Right lobe of liver (tissue), 6 donors: Measurements from ENCODE around the gene DERA. TPM values are rescaled to one million over a fixed set of nuclear protein-coding genes. Genes with fewer than 3 reads are reported as not detected.

ENCODE experiments used
- ATAC-seq, 4 donors: fragments of 200-7000 bp; cut with Tn5 transposase; one replicate each; pipeline ENCODE4 v1.9.1; 2020; ENCODE audit warnings: mild to moderate bottlenecking in 4 of 4, moderate library complexity in 4 of 4
- DNase-seq, 3 donors: peaks; one replicate each; pipeline ENCODE4 v3.0.0-alpha.2; 2020
- H3K27ac ChIP-seq, 3 donors: fragments of 200-600 bp; one replicate each; pipeline ENCODE4 v1.8.0; 2022
- H3K27me3 ChIP-seq, 2 donors: fragments of 200-600 bp; one replicate each; pipeline ENCODE4 v1.8.0; 2022
- H3K36me3 ChIP-seq, 4 donors: fragments of 200-600 bp; sonication (generic) in 1 of 4; one replicate each; pipeline versions ENCODE4 v1.5.1 to v1.8.0; 2017 to 2022; ENCODE audit warnings: control low read depth in 1 of 4
- H3K4me1 ChIP-seq, 4 donors: fragments of 200-600 bp; sonication (generic) in 1 of 4; one replicate each; pipeline versions ENCODE4 v1.5.1 to v1.8.0; 2017 to 2022; ENCODE audit warnings: control low read depth in 1 of 4
- H3K4me3 ChIP-seq, 3 donors: fragments of 200-600 bp; one replicate each; pipeline ENCODE4 v1.8.0; 2022
- H3K9me3 ChIP-seq, 4 donors: fragments of 200-600 bp; sonication (generic) in 1 of 4; one replicate each; pipeline versions ENCODE4 v1.5.1 to v1.8.0; 2017 to 2022; ENCODE audit warnings: control low read depth in 1 of 4
- CTCF ChIP-seq, 4 donors: fragments of 200-600 bp in 3 of 4; fragments of 450-650 bp in 1 of 4; IDR thresholded peaks; one replicate each; pipeline versions ENCODE4 v1.5.1 to v1.8.0; 2016 to 2022; ENCODE audit warnings: antibody characterized with exemption in 4 of 4, mild to moderate bottlenecking in 2 of 4
- POLR2A ChIP-seq: fragments of 450-650 bp; IDR thresholded peaks from one replicate; pipeline ENCODE4 v1.6.1; 2017; ENCODE audit warnings: antibody characterized with exemption, mild to moderate bottlenecking
- WGBS: methylation state at CpG from one replicate; pipeline ENCODE4 v1.1.6; 2018; ENCODE audit warnings: low coverage, low lambda C conversion rate; ENCODE audit not compliant: insufficient coverage; ENCODE audit errors: missing lambda C conversion rate; 5-methylcytosine and 5-hydroxymethylcytosine counted together
- intact Hi-C, 2 donors: fragments of 100-400 bp; cut with DNase I; formaldehyde crosslinking; loops; one replicate each; pipeline versions ENCODE4 v1.11.2 to v1.14.1; 2022
- total RNA-seq, 6 experiments: library from RNA; depleted of rRNA in 2 of 6; stranded (reverse); fragments of >200 nt in 2 of 6; fragmentation: NEBNext Ultra II Directional in 3 of 6; extraction: Animal tissue kit (Norgen Biotek cat#: 25700) in 3 of 6; gene quantifications; one replicate each; pipeline versions ENCODE4 v1.1.0 to v1.2.4, GENCODE V29; 2016 to 2023
- donor health status: DM: no; HTN: yes; CAD: no.
- donor health status: DM: no; HTN: no; CAD: no.
- donor health status: DM: no; HTN: no; CAD: no.
- donor health status: DM: no; HTN: yes; CAD: no.
- donor health status: DM: no; HTN: yes; CAD: no.

The DERA gene
- total RNA-seq, 6 experiments from 2014 or later = 39.8 to 55.6 (median 49.1) TPM

- intact Hi-C loops = no loop called here
- TF ChIP-seq CTCF (IDR thresholded peaks at IDR 0.05) = no peak
- ATAC-seq (no peak), DNase-seq (no peak)
- peaks cover 0 to 3% (median 0%) of the 10 kb centered on the region in 4 donors for H3K36me3 ChIP-seq
- no peak overlapping the region for H3K4me3 ChIP-seq
- H3K9me3 ChIP-seq = no peaks in the 10 kb centered on the region
- 92% methylated on average over 2 of the region's 2 CpGs for WGBS
- no peak overlapping the region for H3K27ac ChIP-seq
- peaks cover 0 to 15% (median 3%) of the 10 kb centered on the region in 4 donors for H3K4me1 ChIP-seq
- H3K27me3 ChIP-seq = no peaks in the 10 kb centered on the region
These were observed 107.2 kb downstream of the DERA start for GRCh38 chr12:16018306-16018705.

GRCh38 chr12:16019136-16019535, 108.0 kb downstream of the DERA start:
- Histone ChIP-seq H3K27me3 (no peaks in the 10 kb centered on the region), H3K4me3 (no peak overlapping the region), H3K4me1 (peaks cover 0 to 7% (median 2%) of the 10 kb centered on the region in 4 donors), H3K27ac (no peak overlapping the region), H3K9me3 (no peaks in the 10 kb centered on the region), H3K36me3 (peaks cover 0 to 3% (median 0%) of the 10 kb centered on the region in 4 donors)
- intact Hi-C loops = no loop called here
- TF ChIP-seq CTCF (IDR thresholded peaks at IDR 0.05) (no peak), POLR2A (no peak)
- ATAC-seq = no peak
- DNase-seq = no peak

DNA sequence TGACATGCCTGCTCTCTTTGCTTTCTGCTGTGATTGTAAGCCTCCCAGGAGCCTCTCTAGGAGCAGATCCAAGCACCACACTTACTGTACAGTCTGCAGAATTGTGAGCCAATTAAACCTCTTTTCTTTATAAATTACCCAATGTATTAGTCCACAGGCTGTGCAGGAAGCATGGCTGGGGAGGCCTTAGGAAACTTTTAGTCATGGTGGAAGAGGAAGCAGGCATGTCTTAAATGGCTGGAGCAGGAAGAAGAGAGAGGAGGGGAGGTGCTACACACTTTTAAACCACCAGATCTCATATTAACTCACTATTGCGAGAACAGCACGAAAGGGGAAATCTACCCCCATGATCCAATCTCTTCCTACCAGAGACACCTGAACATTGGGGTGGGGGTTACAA, 108.9 kb downstream of the DERA start:
- WGBS = no CpG with 5 or more reads among the region's 2 CpGs
- H3K4me1 ChIP-seq = peaks cover 0 to 5% (median 0%) of the 10 kb centered on the region in 4 donors
- no peak overlapping the region for H3K4me3 ChIP-seq
- no peak overlapping the region for H3K27ac ChIP-seq
- ATAC-seq (no peak), DNase-seq (no peak)
- peaks cover 0 to 3% (median 0%) of the 10 kb centered on the region in 4 donors for H3K36me3 ChIP-seq
- TF ChIP-seq CTCF (IDR thresholded peaks at IDR 0.05) (no peak), POLR2A (no peak)
- H3K27me3 ChIP-seq = no peaks in the 10 kb centered on the region
- H3K9me3 ChIP-seq = no peaks in the 10 kb centered on the region
- intact Hi-C loops = no loop called here

GRCh38 chr12:16021026-16021425, 109.9 kb downstream of the DERA start:
- Histone ChIP-seq H3K36me3 (no peaks in the 10 kb centered on the region), H3K9me3 (no peaks in the 10 kb centered on the region), H3K27me3 (no peaks in the 10 kb centered on the region), H3K4me3 (no peak overlapping the region), H3K27ac (no peak overlapping the region), H3K4me1 (peaks cover 0 to 5% (median 0%) of the 10 kb centered on the region in 4 donors)
- ATAC-seq (no peak), DNase-seq (no peak)
- no CpG with 5 or more reads among the region's 1 CpG for WGBS
- TF ChIP-seq CTCF (IDR thresholded peaks at IDR 0.05) = no peak
- no peak for TF ChIP-seq POLR2A
- intact Hi-C loops = no loop called here

DNA sequence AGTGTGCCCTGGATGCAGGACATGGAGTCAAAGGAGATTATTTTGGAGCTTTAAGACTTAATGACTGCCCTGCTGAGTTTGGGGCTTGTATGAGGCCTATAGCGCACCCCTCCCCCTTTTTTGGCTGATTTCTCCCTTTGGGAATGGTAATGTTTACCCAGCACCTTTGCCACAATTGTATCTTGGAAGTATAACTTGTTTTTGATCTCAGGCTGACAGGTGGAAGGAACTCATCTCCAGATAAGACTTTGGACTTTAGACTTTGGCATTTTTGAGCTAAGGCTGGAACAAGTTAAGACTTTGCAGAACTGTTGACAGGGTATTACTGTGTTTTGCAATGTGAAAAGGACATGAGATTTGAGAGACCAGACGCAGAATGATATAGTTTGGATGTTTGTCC, 110.5 kb downstream of the DERA start:
- TF ChIP-seq CTCF (IDR thresholded peaks at IDR 0.05) (no peak), POLR2A (no peak)
- DNase-seq (no peak), ATAC-seq (peak in 2 of 4 donors; percentile 34 to 54)
- WGBS = 83% methylated on average over 1 of the region's 2 CpGs
- intact Hi-C loops = no loop called here
- peaks cover 0 to 5% (median 0%) of the 10 kb centered on the region in 4 donors for H3K4me1 ChIP-seq
- H3K27ac ChIP-seq = no peak overlapping the region
- H3K36me3 ChIP-seq = no peaks in the 10 kb centered on the region
- H3K4me3 ChIP-seq = no peak overlapping the region
- no peaks in the 10 kb centered on the region for H3K27me3 ChIP-seq
- H3K9me3 ChIP-seq = no peaks in the 10 kb centered on the region
